CMK (cell line): Measurements from ENCODE around the gene TRAK2.
A peak's percentile ranks its signal among the peaks of the same experiment; 100 is the strongest.
"Not testable (repeated sequence)": the region's sequence is repeated elsewhere in the genome, so short reads cannot be mapped to it uniquely, and the experiment has no call there.

ENCODE experiments used
- DNase-seq: peaks from one replicate; pipeline ENCODE4 v3.0.0-alpha.2; 2010; ENCODE audit warnings: low read depth

Gene TRAK2

GRCh38 chr2:201415149-201415548 lies 36.1 kb downstream of the TRAK2 start:
- no peak for DNase-seq

GRCh38 chr2:201414099-201415023 lies 36.9 kb downstream of the TRAK2 start:
- no peak for DNase-seq

- no peak for DNase-seq
These were observed 37.7 kb downstream of the TRAK2 start for GRCh38 chr2:201413552-201413951.

GRCh38 chr2:201413143-201413542 lies 38.1 kb downstream of the TRAK2 start:
- no peak for DNase-seq

GRCh38 chr2:201411421-201411820 lies 39.8 kb downstream of the TRAK2 start:
- DNase-seq: no peak

GRCh38 chr2:201408931-201409330 lies 42.3 kb downstream of the TRAK2 start:
- DNase-seq: no peak

GRCh38 chr2:201407265-201407664 lies 44.0 kb downstream of the TRAK2 start:
- no peak for DNase-seq

GRCh38 chr2:201406077-201406662 lies 45.1 kb downstream of the TRAK2 start:
- DNase-seq: no peak

- no peak for DNase-seq
These were observed 46.5 kb downstream of the TRAK2 start for GRCh38 chr2:201404699-201405280.

GRCh38 chr2:201403880-201404279 lies 47.4 kb downstream of the TRAK2 start:
- no peak for DNase-seq

GRCh38 chr2:201402651-201403562 lies 48.4 kb downstream of the TRAK2 start:
- no peak for DNase-seq

- DNase-seq: no peak
These were observed 49.4 kb downstream of the TRAK2 start for GRCh38 chr2:201401815-201402214.

- DNase-seq: no peak
These were observed 54.7 kb downstream of the TRAK2 start for GRCh38 chr2:201396595-201396994.

GRCh38 chr2:201383136-201383535 lies 68.1 kb downstream of the TRAK2 start:
- no peak for DNase-seq

GRCh38 chr2:201378496-201379397 lies 72.5 kb downstream of the TRAK2 start:
- no peak for DNase-seq

GRCh38 chr2:201377218-201377617 lies 74.0 kb downstream of the TRAK2 start:
- DNase-seq: no peak

GRCh38 chr2:201369775-201370174 lies 81.5 kb downstream of the TRAK2 start:
- DNase-seq: no peak

- DNase-seq: not testable (repeated sequence)
These were observed 81.9 kb downstream of the TRAK2 start for GRCh38 chr2:201369318-201369717.

GRCh38 chr2:201366146-201366545 lies 85.1 kb downstream of the TRAK2 start:
- no peak for DNase-seq

GRCh38 chr2:201363857-201364560 lies 87.2 kb downstream of the TRAK2 start:
- peak; percentile 41 for DNase-seq
